GDM1 (cell line): Measurements from ENCODE around the gene TMEM143.
A peak's percentile ranks its signal among the peaks of the same experiment; 100 is the strongest.
"Not testable (repeated sequence)": the region's sequence is repeated elsewhere in the genome, so short reads cannot be mapped to it uniquely, and the experiment has no call there.

Experiments used
- DNase-seq: peaks from one replicate; lab custom pipeline; 2025; lab: John Stamatoyannopoulos, UW

The TMEM143 gene

GRCh38 chr19:48330012-48330681 is 33.6 kb downstream of the TMEM143 start:
- DNase-seq = no peak

GRCh38 chr19:48329167-48329891 is 34.4 kb downstream of the TMEM143 start:
- no peak for DNase-seq

- peak; percentile 78 for DNase-seq
Observed at GRCh38 chr19:48325265-48325910, 38.4 kb downstream of the TMEM143 start, which contains the start of gene EMP3. EMP3 (plus strand) TSS chr19:48325552; CDS start chr19:48326845, 1,293 bp downstream.

GRCh38 chr19:48321622-48322591 is 41.8 kb downstream of the TMEM143 start:
- DNase-seq = peak; percentile 99

GRCh38 chr19:48321372-48321621 is 42.4 kb downstream of the TMEM143 start:
- DNase-seq = peak; percentile 93

- peak; percentile 62 for DNase-seq
Observed at GRCh38 chr19:48319647-48320541, 43.8 kb downstream of the TMEM143 start.

GRCh38 chr19:48318286-48318987 is 45.3 kb downstream of the TMEM143 start:
- DNase-seq = no peak

GRCh38 chr19:48317708-48317960 is 46.1 kb downstream of the TMEM143 start:
- not testable (repeated sequence) for DNase-seq

- no peak for DNase-seq
Observed at GRCh38 chr19:48315712-48316111, 48.0 kb downstream of the TMEM143 start.

- no peak for DNase-seq
Observed at GRCh38 chr19:48311384-48311783, 52.4 kb downstream of the TMEM143 start.

- no peak for DNase-seq
Observed at GRCh38 chr19:48310227-48310626, 53.5 kb downstream of the TMEM143 start.

GRCh38 chr19:48309731-48310130 is 54.0 kb downstream of the TMEM143 start:
- DNase-seq = not testable (repeated sequence)

- no peak for DNase-seq
Observed at GRCh38 chr19:48308631-48309586, 54.8 kb downstream of the TMEM143 start.

GRCh38 chr19:48303866-48304265 is 59.9 kb downstream of the TMEM143 start:
- no peak for DNase-seq

GRCh38 chr19:48303367-48303766 is 60.4 kb downstream of the TMEM143 start:
- DNase-seq = no peak

- DNase-seq = no peak
Observed at GRCh38 chr19:48302600-48302959, 61.2 kb downstream of the TMEM143 start.

- DNase-seq = no peak
Observed at GRCh38 chr19:48301886-48302599, 61.7 kb downstream of the TMEM143 start.

GRCh38 chr19:48297975-48298374 is 65.8 kb downstream of the TMEM143 start:
- no peak for DNase-seq
